SKM-1 treated with dmso at 0.1 percent for 144 hours (cell line): ENCODE measurements around the gene KPRP.

Source experiments
- DNase-seq: peaks from one replicate; lab custom pipeline; 2025; ENCODE audit not compliant: unreplicated experiment; lab: John Stamatoyannopoulos, UW

The KPRP gene

GRCh38 chr1:152770411-152770810, 12.6 kb downstream of the KPRP start:
- no peak for DNase-seq

GRCh38 chr1:152774875-152775274, 17.1 kb downstream of the KPRP start, which contains the start of gene LCE1F:
Gene LCE1F (plus strand): TSS chr1:152775140. CDS start chr1:152776372, 1,232 bp downstream.
- no peak for DNase-seq

- no peak for DNase-seq
Observed at GRCh38 chr1:152776361-152776760, 18.5 kb downstream of the KPRP start.

- no peak for DNase-seq
Observed at GRCh38 chr1:152777510-152778137, 19.8 kb downstream of the KPRP start.

- DNase-seq, result no peak
Observed at GRCh38 chr1:152783095-152783494, 25.3 kb downstream of the KPRP start.

- no peak for DNase-seq
Observed at GRCh38 chr1:152786077-152786476, 28.3 kb downstream of the KPRP start, which contains the start of gene LCE1E. Gene LCE1E (plus strand): TSS chr1:152786257. CDS start chr1:152787300, 1,043 bp downstream.

GRCh38 chr1:152795686-152796085, 37.9 kb downstream of the KPRP start:
- no peak for DNase-seq

GRCh38 chr1:152796421-152796820, 38.6 kb downstream of the KPRP start, which contains the start of gene LCE1D:
Gene LCE1D (plus strand): TSS chr1:152796721. CDS start chr1:152797795, 1,074 bp downstream.
- no peak for DNase-seq

GRCh38 chr1:152801333-152801732, 43.5 kb downstream of the KPRP start:
- no peak for DNase-seq

- no peak for DNase-seq
Observed at GRCh38 chr1:152806576-152806975, 48.8 kb downstream of the KPRP start, which contains the start of gene LCE1C. Gene LCE1C (minus strand): TSS chr1:152806651. CDS start chr1:152805478, 1,173 bp downstream.

GRCh38 chr1:152811050-152811449, 53.2 kb downstream of the KPRP start:
- DNase-seq, result no peak
